GM15510 (cell line): ENCODE results near the gene SHF.

Experiments
- POLR2A ChIP-seq: IDR thresholded peaks from 3 replicates; pipeline ENCODE4 v1.6.1; 2011; ENCODE audit warnings: borderline replicate concordance; ENCODE audit not compliant: insufficient read length; ENCODE audit errors: extremely low read depth

Gene SHF

DNA sequence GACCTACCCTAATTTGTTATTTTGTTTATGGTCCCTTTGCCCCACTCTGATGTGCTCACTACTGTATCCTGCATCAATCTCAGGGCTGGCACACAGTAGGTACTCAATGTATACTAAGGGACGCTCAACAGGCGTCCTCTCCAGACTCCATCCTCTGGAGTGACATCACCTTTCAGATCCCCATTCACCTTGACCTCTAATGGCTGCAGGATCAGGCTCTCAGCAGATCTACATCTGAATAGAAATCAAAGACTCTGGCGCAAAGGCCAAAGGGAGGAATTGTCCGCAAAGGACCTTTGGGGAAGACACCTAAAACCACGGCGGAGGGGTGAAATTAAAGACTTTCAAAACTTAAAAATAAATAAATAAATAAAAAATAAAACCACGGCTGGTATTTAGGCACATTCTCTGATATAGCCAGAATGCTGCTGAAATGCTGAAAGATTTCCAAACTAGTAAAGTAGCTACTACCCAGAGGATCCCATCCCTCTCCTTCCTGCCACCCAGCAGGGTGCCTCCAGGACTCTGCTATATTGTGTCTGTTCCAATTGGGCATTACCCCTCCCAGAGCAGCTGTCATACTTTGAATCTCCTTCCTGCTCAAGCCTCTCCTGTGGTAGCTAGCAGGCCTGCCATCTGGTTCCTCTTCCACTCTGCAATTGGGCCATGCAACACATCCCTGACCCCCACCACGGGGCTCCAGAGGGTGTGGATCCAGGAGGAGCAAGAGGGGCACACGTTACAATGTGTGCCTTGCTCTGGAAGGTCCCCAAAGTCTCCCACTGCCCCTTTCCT, 6.1 kb downstream of the SHF start:
- no peak for TF ChIP-seq POLR2A

DNA sequence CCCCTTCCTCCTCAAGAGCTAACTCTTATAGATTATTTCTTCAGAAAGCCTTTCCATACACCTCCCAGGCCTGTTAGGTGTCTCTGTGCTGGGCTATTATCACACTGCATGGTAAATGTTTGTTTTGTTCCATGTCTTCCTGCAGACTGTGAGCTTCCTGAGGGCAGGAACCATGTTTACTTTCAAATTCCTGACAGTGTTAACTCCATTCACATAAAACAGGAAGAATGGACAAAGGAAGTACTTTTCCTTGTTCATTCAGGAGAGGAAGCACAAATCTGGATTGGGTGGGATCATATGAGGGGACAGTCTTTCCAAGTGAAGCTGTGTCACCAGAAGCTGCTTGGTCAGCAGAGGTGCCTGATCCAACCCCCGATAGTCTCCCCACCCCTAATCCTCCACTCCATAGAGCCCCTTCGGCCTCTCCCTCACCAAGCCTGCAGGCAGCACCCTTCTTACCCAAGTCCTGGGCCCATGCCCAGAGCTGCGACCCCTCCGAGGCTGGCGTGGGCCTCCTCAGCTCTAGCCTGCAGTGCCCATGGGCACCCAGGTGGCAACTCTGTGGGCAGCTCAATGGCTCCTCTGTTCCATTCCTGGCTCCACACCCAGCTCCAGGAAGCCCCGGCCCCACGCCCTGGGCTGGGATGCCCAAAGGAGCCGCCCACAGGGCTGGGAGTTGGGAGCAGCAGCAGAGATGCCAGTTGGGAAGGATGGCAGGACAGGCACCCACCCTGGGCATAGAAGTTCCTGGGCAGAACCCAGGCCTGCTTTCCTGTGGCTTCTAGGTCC, 6.9 kb downstream of the SHF start:
- TF ChIP-seq POLR2A: no peak

DNA sequence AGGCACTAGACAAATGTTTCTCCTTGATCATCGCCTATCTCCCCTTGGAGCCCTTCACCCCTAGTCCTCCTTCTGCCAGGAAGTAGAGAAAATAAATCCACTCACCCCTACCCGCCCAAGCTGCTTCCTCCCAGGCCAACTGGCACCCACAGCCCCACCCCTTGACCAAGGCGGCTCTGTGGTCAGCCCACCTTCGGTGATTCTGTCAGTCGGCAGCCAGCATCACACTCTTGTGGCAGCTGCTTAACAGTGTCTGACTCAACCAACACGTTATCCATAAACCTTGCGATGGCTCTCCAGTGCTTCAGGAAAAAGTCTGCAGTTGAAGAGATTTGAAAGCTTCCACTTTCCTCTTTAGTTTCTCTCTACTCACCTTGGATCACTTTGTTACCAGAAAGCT, 7.6 kb downstream of the SHF start:
- no peak for TF ChIP-seq POLR2A

DNA sequence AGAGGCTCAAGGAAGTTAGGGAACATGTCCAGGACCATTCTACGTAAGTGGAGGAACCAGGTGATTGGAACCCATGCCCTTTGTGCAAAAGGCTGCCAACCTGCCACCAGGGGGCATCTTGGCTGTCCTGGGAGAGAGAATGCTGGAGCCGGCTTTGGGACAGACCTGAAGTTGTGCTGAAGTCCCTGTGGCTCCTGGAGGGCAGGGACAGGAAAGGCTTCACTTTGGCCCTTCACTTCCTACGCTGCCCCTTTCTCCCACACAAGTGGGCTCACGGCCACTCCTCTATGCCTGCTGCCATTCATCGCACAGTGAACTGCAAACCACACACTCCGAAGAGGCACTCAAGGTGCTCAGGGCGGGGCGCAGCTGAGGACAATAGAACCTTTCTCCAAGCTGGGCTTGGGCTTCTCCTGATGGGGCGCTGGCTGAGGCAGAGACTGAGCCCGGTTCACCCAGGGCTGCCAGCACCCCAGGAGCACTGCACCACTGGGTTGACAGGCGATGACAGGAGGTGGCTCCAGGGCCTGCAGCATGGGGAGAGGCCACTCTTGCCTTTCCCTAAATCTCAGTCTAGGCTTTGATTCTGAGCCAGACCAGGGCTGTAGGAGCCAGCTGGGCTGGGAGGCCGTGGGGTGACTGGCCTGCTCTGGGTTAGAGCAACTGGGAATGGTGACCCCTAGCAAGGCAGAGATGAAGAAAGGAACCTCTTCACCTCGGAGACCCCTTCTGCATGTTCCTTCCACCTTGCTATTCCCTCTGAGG, 8.4 kb downstream of the SHF start:
- TF ChIP-seq POLR2A: no peak

DNA sequence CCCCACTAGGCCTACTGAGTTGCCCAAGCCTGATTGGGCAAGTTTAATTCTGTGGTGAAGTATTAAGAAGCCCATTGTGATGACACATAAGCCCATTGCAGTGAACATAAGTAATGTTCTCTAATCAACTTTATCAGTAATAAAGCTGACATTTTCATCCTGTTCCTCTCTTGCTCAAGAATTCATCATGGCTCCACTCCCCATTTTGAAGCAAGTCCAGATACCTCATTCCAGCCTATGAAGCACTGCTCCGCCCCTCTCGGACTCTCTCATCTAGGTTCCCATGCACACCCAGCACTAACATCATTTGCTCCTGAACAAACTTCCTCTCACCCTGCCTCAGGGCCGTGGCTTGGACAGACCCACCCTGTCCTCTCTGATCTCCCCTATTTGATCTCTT, 10.5 kb downstream of the SHF start:
- no peak for TF ChIP-seq POLR2A

DNA sequence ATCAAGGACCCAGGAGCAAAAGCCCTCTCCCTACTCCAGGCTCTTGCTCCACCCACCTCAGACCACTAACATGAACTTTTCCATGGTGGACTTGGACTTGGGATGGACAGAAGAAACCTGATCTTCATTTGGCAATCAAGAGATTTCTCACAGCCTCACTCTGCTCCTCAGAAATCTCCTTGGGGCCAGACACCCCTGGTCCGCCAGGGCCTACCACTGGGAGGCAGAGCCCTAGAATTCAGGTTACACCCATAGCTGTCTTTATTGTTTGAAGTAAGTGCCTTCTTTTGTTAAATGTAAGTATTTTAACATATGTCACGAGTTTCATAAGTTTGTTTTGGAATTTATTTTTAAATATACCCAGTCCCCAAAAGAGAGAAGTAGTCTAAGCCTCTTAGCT, 13.2 kb downstream of the SHF start:
- TF ChIP-seq POLR2A: no peak

DNA sequence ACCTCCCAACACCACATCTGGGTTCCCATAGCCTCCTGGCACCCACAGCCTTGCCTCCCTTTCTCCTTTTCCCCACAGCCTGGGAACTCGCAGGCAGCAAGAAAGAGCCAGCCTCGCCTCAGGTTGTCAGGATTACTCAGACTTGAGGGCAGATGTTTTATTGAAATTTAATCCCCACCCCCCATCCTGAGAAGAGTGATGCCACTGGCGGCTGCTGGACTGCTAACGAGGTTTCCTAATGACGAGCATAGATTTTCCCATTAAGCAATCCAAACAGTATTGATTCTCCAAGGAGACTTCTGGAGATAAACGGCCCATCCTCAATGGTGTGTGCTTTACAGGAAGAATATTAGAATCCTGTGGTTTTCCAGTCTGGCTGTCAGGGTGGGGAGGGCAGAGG, 13.7 kb downstream of the SHF start:
- TF ChIP-seq POLR2A: no peak

DNA sequence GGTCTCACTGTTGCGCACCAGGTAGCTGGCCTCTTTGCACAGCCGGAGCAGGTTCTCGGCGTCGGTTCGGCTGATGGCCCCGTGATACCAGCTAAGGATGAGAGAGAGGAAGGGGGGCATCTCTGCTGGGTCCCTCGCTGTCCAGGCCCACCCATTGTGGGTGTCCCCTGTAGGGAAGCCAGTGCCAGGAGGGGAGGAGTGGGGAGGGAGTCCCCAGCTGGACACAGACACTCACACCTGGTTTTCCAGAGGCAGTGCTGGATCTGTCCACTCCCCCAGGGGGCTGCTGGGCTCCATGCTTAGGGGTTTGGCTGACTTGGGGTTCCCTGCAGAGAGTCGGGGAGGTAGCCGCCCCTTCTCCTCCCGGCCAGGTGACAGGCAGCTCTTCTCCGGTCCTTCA, 15.9 kb downstream of the SHF start:
- no peak for TF ChIP-seq POLR2A

DNA sequence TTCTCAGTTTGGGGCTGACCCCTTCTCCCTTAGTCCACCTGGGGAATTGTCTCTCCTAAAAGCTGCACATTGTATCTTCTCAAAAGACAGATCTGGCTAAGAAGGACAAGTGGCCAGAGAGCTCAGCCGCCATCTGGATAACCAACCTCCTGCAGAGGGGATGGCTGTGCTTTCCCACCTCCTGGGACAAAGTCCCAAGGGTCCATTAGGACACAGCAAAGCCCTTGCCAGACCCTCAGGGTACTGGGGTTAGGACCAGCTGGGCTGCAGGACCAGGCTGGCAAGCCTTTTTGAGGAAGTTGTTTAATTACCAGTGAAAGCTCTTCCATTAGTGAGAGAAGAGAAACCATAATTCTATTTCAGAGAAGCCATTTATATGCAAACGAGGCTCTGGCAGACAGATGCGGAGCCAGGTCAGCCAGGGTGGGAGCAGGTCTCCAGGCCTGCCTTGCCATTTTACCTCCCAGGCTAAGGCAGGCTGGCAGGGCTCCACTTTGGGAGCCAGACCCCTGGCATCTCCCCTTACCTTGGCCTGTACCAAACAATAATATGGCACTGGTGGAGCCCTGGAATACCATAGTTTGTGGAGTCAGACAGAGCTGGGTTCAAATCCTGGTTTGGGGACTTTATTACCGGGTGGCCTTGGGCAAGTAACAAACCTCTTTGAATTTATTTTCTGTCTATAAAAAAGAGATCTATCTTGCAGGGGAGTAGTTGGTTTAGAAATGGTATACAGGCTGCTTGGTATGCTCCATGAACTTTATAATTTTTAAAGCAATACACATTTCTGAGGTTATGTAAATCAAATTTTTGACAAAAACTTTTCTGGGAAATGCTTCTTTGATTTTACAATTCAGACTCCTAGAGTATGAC, 17.9 kb downstream of the SHF start:
- TF ChIP-seq POLR2A: no peak

DNA sequence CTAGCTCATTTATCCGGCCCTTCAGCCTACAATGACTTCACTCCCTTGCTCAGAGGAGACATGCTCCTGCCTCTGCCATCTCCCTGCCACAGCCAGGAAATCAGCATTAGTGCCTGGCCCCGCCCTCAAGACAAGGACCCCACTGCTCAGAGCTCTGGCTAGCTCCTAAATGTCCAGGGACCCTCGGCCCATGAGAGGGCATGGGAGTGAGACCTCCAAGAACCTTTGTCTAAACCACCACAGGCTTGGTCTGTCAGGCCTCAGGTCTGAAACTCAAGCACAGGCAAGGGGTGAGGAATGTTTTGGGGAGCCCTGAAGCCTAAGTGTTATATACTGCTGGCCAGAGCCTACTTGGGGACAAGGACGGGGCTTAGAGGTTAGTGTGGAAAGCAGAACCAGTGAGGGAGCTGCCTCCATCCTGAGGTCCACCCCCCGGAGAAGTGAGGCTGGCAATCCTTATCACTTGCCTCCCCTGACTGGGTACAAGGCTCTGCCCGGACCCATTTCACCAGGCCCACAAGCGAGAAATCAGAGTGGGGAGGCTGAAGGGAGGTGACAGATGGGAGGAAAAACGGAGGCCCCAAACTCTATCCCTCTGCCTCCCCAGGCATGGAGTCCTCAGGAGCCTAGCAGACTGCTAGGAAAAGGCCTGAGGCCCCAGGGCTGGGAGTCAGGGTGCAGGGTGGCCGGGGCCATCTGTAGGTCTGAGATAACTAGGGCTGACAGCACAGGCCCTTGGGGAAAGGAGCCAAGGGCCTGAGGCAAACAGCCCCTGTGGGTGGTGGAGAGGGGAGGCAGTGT, 18.8 kb downstream of the SHF start:
- TF ChIP-seq POLR2A: no peak

DNA sequence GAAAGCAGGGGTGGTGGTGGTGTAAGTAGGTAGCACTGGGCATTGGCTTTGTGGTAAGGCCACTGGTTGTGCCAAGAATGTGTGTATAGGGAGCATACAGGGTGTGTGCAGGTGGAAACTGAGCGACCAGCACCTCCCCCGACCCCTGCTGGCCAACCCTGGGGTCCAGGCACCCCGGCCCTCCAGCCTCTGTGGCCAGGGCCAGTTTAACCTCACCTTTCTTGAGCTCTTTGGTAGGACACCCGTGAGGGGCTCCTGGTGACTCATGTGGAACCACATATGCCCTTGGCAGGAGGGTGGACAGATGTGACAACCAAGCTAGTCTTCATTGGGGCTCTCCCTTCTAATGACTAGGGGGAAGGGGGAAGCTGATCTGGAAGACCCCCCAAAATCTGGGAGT, 19.5 kb downstream of the SHF start:
- TF ChIP-seq POLR2A: no peak

DNA sequence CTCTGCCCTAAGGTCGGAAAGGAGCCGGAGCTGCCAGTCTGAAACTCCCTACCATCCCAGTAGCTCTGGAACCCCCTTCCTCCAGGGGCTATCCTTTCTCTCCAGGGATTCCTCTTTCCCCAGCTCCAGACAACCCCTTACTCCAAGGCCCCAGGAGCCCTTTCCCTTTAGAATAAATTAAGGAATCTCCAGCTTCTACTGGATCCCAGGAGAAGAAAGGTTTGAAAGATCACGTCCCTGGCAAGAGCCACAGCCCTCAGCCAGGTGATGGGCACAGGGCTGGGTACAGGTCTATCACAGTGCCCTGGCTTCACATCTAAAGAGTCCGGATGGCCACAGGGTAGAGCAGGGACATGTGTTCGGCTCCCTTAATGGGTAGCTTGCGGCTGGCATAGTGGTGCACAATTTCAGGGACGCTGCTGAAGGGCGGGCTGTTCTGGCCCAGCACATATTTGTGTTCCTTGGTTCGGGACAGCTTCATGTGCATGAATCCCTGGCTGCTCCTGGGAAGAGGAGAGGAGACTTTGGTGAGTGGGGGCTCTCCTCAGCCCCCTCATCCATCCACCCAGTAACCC, 20.0 kb downstream of the SHF start:
- TF ChIP-seq POLR2A: no peak
